HG02798 (cell line): ENCODE data around the gene LRCH2.

ENCODE experiments used
- ATAC-seq: cut with Tn5 transposase; IDR thresholded peaks from one replicate; pipeline ENCODE4 v1.9.1; 2021; ENCODE audit warnings: mild to moderate bottlenecking; ENCODE audit not compliant: unreplicated experiment, poor library complexity

LRCH2 gene

DNA sequence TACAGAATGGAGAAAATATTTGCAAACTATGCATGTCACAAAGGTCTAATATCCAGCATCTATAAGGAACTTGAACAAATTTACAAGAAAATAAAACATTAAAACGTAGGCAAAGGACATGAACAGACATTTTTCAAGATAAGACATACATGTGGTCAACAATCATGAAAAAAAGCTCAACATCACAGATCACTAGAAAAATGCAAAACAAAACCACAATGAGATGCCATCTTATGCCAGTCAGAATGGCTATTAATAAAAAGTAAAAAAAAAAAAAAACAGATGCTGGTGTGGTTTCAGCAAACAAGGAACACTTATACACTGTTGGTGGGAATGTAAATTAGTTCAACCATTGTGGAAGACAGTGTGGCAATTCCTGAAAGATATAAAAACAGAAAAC is 140.7 kb downstream of the LRCH2 start:
- ATAC-seq, result no peak

DNA sequence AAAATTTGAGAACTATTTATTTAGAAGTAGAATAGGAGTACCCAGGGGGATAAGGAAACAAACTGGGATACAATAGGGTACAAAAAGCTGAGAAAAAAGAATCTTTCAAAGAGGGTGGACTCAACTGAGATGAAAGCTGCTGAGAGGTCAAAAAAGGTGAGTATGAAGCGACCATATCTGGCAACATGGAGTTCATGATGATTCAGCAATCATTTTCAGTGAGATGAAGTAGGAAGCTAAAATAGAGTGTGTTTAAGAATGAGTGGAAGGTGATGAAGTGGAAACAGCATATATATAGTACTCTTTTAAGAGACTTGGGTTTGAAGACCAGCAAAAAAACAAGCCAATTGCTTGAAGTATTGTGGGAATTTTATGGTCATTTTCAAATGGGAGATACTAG is 144.5 kb downstream of the LRCH2 start:
- no peak for ATAC-seq

DNA sequence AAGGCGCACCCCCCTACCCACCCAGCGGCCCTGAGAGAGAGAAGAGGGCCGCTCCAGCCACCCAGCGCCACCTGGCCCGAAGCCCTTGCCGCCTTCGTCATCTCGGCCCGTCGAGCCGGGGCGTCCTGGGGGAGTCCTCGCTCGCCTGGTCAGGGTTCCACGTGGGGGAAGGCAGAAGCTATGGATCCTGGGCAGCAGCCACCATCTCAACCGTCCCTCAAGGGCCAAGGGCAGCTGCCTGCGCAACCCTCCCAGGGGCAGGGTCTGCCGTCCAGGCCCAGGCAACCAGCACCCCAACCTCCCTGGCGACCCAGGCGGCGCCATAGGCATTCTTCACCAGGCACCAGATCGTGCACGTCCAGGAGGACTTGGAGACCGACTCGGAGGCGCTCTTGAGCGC is 165.0 kb downstream of the LRCH2 start:
- no peak for ATAC-seq

DNA sequence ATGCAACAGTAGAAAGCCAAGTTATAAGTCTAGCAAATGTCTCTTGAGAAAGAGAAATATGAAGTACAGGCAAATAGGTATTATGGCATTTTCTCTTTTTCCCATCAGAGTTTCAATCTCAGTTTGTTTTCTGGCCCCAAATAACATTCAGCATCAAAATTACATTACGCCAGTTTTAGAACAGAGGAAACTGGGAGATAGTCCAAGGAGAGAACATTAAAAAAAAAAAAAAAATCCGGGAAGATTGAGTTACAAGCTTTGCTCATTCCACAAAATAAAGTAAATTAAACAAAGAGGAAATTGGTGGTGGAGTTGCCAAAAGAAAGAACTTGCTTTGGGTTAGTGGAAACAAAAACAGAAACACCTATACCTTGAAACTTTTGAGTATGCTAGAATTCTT is 166.1 kb downstream of the LRCH2 start:
- no peak for ATAC-seq

DNA sequence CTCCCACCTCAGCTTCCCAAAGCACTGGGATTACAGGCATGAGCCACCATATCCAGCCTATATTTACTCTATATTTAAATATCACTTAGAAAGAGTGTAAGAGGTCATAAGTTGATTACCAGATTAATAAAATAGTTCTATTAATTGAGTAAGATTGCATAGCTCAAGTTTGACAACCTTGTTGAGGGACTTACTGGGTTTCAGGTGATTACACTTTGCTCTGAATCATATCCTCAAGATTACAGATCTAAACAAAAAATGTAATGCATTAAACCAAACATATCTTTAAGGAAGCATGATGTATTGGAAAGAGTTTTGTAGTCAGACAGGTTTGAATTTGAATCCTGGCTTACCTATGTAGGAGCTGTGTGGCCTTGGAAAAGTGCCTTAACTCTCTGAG is 168.6 kb downstream of the LRCH2 start:
- ATAC-seq, result no peak
